COLO829 (cell line): ENCODE data around the gene STMP1.
"Not testable (repeated sequence)": the region's sequence is repeated elsewhere in the genome, so short reads cannot be mapped to it uniquely, and the experiment has no call there.

Source experiments
- DNase-seq: peaks from one replicate; pipeline ENCODE4 v3.0.0; 2012; ENCODE audit warnings: low spot score

Gene STMP1

GRCh38 chr7:135662373-135663114 is at the start of gene STMP1:
STMP1 (plus strand) TSS chr7:135662514.
- DNase-seq: peak; percentile 98

- no peak for DNase-seq
Measured at GRCh38 chr7:135616136-135616535, 46.2 kb upstream of the STMP1 start.

- no peak for DNase-seq
Measured at GRCh38 chr7:135617781-135618180, 44.5 kb upstream of the STMP1 start.

DNA sequence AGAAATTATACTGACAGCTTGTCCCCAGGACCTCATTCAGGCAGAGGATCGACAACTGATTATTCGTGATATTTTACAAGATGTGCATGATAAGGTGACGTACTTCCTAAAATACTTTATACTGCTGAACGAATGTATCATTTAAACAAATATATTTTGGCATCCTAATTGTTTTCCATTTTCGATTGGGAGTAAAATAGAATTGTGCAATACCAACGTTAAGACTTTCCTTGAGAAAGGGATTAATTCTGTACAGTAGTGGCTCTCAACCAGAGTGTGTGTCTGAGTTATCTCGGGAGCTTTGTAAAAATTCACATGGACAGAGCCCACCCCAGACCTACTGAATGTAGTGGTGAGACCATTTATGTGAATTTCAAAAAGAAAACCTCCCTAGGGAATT is 43.8 kb upstream of the STMP1 start:
- DNase-seq: no peak

GRCh38 chr7:135620447-135620846 is 41.9 kb upstream of the STMP1 start:
- no peak for DNase-seq

- peak; percentile 94 for DNase-seq
Measured at GRCh38 chr7:135620980-135621850, 41.1 kb upstream of the STMP1 start.

DNA sequence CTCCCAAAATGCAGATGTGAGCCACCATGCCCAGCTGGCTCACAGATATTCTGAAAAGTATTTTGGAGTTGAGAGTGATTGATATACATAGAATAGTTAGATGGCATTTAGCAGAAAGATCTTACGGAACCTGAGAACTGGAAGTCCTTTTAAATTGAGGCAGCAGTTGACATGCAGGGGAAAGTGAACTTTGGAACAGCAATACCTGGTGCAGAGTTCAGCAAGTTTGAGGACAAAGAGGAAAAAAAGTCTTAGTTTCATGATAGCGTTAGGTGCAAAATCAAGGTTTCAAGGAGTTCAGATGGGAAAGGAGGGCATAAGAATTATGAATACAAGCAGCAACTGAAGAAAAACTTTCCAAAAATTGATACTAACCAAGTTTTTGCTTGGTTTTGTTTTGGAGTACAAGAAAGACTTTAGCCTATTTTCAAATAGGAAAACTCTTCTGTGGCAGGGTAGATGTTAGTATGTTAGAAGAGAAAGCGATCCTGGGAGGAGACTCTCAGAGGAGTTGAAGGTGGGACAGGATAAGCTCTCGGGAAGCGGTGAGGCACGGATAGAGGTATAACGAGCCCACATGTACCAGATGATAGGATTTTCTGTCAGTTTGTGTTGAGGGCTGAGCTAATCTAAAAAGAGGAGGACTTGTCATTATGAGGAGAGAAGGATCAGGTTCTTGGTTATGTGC is 28.0 kb upstream of the STMP1 start:
- DNase-seq: no peak

DNA sequence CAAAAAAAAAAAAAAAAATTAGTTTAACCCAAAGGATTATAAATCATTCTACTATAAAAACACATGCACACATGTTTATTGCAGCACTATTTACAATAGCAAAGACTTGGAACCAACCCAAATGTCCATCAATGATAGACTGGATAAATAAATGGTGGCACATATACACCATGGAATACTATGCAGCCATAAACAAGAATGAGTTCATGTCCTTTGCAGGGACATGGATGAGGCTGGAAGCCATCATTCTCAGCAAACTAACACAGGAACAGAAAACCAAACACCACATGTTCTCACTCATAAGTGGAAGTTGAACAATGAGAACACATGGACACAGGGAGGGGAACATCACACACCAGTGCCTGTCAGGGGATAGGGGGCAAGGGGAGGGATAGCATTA is 22.6 kb upstream of the STMP1 start:
- DNase-seq: not testable (repeated sequence)

GRCh38 chr7:135644154-135644553 is 18.2 kb upstream of the STMP1 start:
- no peak for DNase-seq

DNA sequence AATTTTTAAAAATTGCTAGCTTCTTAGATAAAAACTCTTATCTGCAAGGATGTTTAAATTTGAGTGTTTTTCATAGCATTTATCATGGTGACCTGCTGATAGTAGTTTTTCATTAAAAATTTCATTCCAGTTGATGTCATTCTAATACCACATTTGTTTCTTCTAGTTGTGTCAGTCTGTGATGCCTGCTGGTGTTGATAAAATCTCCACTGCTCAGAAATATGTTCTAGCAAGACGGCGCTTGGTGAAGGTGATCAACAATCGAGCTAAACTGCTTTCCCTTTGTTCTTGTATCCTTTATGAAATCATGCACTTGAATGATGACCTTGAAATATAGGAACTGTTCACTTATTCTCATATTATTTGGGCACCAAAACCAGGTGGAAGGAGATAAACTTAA is 17.6 kb upstream of the STMP1 start:
- DNase-seq: no peak

DNA sequence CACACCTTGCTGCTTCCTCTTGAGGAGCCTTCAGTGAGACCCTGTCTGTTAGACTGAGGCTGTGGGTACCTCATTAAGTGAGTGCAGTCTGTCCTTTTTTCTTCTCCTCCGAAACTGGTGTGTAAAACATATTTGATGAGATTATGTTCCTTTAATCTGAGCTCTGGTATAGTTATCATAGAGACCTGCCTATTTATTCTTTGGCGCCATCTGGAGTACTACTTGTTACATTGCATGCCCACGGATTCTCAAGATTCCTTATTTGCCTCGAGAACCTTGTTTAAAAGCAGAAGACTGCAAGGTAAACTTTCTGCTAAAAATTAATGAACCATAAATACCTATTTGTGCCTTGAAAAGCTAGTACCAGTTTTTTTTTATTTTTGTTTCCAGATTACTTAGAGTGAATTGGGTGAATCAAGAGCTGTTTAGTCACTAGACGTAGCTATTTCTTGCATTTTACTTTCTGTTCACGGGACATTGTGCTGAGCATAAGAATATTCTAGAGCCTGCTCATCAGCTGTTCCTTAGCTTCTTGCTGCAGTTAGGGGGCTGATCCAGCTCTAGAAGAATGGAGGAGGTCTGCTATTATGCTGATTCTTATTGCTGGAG is 16.9 kb upstream of the STMP1 start:
- DNase-seq: peak; percentile 72

DNA sequence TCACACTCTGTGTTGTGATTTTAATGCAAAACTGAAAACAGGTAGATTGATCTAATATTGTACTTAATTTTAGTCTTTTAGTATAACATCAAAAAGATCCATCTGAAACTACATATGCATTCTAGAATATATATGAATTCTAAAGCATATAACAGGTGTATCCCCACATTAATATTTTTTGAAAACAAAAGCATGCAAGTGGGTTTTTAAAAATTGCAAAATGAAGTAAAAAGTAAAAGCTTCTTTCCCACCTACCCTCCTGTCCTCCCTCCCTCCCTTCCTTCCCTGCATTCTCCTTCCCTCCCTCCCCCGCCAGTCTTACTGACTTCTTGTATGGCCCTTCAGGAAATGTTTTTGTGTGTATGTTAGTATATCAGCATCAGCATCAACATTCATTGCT is 14.6 kb upstream of the STMP1 start:
- no peak for DNase-seq

GRCh38 chr7:135648235-135648634 is 14.1 kb upstream of the STMP1 start:
- DNase-seq: no peak

DNA sequence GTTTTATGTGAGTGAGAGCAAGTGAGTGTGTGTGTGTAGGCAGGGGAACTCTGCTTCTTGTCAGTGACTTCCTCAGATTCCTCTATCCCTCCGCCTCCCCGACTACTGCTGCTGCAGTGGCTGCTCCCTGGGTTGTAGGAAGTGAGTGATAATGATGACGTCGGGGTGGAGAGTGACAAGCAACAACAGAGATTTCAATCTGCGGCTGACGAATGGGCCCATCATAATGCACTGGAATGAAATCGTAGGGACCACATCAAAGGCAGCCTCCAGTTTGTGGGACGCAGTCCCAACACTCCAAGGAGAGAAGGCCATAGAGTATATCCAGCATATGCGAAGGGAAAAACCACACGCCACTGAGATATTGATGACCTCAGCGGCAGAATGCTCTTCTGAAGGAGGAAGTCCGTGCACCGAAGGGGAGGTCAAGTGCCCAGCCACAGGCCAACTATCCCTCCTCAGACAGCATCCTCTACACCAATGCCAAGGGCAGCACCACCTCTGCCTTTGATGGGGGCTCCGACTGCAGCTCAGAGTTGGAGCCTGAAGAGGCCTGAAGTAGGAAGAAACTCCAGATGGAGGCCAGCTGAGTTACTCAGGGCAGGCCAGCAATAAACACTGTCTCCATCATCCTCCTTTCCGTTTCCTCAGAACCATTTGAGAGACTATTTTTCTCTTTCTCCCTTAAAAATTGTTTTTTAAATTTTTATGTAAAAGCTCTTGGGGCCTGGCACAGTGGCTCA is 11.3 kb upstream of the STMP1 start:
- DNase-seq: no peak

GRCh38 chr7:135653340-135654080 is 8.8 kb upstream of the STMP1 start:
- DNase-seq: no peak

DNA sequence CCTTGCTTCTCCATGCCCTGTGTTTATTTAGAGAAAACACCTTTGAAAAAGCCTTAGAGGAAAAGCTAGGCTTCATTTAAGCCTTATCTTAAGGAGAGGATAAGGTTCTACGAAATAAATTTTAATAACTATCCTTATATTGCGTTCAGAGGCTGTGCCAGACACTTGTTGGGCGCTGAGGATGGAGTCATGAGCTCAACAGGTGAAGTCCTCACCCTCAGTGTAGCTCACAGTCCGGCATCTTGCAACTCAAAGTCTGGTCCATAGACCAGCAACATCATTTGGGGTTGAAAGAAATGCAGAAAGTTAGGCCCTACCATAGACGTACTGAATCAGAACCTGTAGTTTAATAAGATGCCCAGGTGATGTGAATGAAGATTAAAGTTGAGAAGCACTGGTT is 3.8 kb upstream of the STMP1 start:
- DNase-seq: no peak

GRCh38 chr7:135659159-135659846 is 3.0 kb upstream of the STMP1 start:
- no peak for DNase-seq

DNA sequence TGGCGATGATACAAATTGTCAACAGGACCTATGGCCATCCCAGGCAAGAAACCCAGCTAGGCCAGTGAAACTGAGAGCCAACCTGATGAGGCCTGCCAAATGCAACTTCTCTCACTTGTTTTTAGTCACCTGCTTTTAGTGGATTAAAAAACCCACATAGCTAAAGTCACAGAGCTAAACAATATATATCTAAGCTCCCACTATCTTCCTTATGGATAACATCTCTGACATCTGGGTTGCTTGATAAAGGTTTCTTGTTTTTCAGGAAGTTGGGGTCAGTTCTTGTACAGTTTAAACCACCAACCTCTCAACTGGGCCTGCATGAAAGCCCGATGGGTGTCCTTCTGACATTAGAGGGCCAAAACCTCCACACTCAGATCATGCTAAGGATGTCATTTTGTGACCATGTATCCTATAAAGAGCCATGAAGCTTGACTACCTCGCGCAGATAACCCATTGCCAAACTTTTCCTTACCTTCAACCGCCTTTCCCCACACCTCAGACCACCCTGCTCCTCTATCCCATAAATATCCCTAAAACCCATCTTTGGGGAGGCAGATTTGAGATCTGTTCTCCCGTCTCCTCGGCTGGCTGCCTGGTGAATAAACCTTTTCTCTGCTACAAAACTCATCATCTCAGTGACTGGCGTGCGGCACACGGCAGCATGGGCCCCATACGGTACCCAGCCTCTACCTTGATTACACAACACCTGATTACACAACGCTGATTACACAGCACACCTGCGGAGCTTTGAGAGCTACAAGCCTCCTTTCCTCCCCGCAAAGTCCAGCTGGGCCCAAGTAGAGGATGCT is 797 bp upstream of the STMP1 start:
- DNase-seq: no peak

DNA sequence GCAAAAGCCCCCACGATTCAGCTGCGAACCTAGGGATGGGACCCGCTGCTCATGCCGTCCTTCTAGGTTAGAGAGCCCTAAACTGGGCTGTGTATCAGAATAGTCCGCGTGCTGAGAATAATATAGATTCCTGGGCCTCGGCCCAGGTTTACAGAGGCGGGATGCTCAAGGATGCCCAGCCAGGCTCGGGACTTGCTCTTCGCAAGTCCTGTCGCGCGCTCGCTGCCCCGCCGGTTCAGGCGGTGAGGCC is 266 bp upstream of the STMP1 start:
- no peak for DNase-seq
